IMR-90 (cell line): ENCODE measurements around the gene LMX1A. TPM values are rescaled to one million over a fixed set of nuclear protein-coding genes. Genes with fewer than 3 reads are reported as not detected.

Experiments used
- ATAC-seq: fragments of 200-7000 bp; cut with Tn5 transposase; 2 replicates; pipeline ENCODE4 v1.9.1; 2020; ENCODE audit warnings: low read depth, mild to moderate bottlenecking, moderate library complexity
- BruUV-seq: library from RNA; stranded (reverse); fragments of 400-500 nt; replicated peaks from 2 replicates; lab custom pipeline; 2021; lab: Mats Ljungman, UMichigan
- CTCF ChIA-PET: fragments of 300-600 bp; formaldehyde crosslinking; extraction: SDS; loops from one replicate; lab custom pipeline; 2021; ENCODE audit warnings: antibody characterized with exemption; lab: Yijun Ruan, JAX
- POLR2A ChIA-PET: fragments of 300-600 bp; sonication (Branson Sonifier 250); formaldehyde crosslinking; loops from one replicate; lab custom pipeline; 2022; ENCODE audit warnings: antibody characterized with exemption; ENCODE audit not compliant: unreplicated experiment; lab: Charles Lee
- DNase-seq: peaks from one replicate; pipeline ENCODE4 v3.0.0; 2013
- H2AFZ ChIP-seq: replicated peaks from 2 replicates; pipeline ENCODE3; 2013; ENCODE audit warnings: low read length, mild to moderate bottlenecking; ENCODE audit not compliant: poor library complexity
- H2AK5ac ChIP-seq: 2 replicates; pipeline ENCODE4 v1.6.1; 2013; ENCODE audit warnings: low read depth, low read length, inconsistent platforms
- H2AK9ac ChIP-seq: replicated peaks from 2 replicates; pipeline ENCODE3; 2013; ENCODE audit warnings: mild to moderate bottlenecking, low read depth, low read length, moderate library complexity; ENCODE audit not compliant: poor library complexity
- H2BK120ac ChIP-seq: 2 replicates; pipeline ENCODE4 v1.6.1; 2013; ENCODE audit warnings: low read depth, low read length, inconsistent platforms
- H2BK15ac ChIP-seq: 3 replicates; pipeline ENCODE4 v1.6.1; 2013; ENCODE audit warnings: low read depth, low read length, inconsistent platforms
- H2BK20ac ChIP-seq: 2 replicates; pipeline ENCODE4 v1.6.1; 2013; ENCODE audit warnings: low read depth, mild to moderate bottlenecking, inconsistent platforms, low read length, moderate library complexity
- H2BK5ac ChIP-seq: 2 replicates; pipeline ENCODE4 v1.6.1; 2013; ENCODE audit warnings: mild to moderate bottlenecking, low read depth, low read length, inconsistent platforms; ENCODE audit not compliant: poor library complexity, severe bottlenecking
- H3K14ac ChIP-seq: replicated peaks from 2 replicates; pipeline ENCODE4 v1.6.1; 2013; ENCODE audit warnings: low read depth, low read length, inconsistent platforms
- H3K18ac ChIP-seq: 2 replicates; pipeline ENCODE4 v1.6.1; 2013; ENCODE audit warnings: low read depth, low read length, control low read depth
- H3K23ac ChIP-seq: 2 replicates; pipeline ENCODE4 v1.6.1; 2013; ENCODE audit warnings: low read depth, low read length, inconsistent platforms
- H3K27ac ChIP-seq: 2 replicates; pipeline ENCODE4 v1.5.1; 2013; ENCODE audit warnings: mild to moderate bottlenecking, control low read depth, low read length; ENCODE audit not compliant: insufficient read depth
- H3K27me3 ChIP-seq: 2 replicates; pipeline ENCODE4 v1.6.1; 2013; ENCODE audit warnings: low read length; ENCODE audit not compliant: control insufficient read depth, insufficient read depth
- H3K36me3 ChIP-seq: 2 replicates; pipeline ENCODE4 v1.6.1; 2013; ENCODE audit warnings: low read length, mixed read lengths; ENCODE audit not compliant: control insufficient read depth, insufficient read depth
- H3K4ac ChIP-seq: 2 replicates; pipeline ENCODE4 v1.6.1; 2013; ENCODE audit warnings: low read depth, low read length, inconsistent platforms
- H3K4me1 ChIP-seq: 2 replicates; pipeline ENCODE4 v1.6.1; 2013; ENCODE audit warnings: low read length, mixed read lengths; ENCODE audit not compliant: control insufficient read depth, insufficient read depth
- H3K4me2 ChIP-seq: 2 replicates; pipeline ENCODE4 v1.6.1; 2013; ENCODE audit warnings: low read depth, mild to moderate bottlenecking, control low read depth, low read length, moderate library complexity
- H3K4me3 ChIP-seq: 2 replicates; pipeline ENCODE4 v1.5.1; 2013; ENCODE audit warnings: low read depth, mild to moderate bottlenecking, control low read depth, low read length, moderate library complexity; ENCODE audit not compliant: insufficient read depth
- H3K56ac ChIP-seq: 2 replicates; pipeline ENCODE4 v1.6.1; 2013; ENCODE audit warnings: low read length, inconsistent platforms; ENCODE audit not compliant: insufficient read depth; ENCODE audit errors: extremely low read depth
- H3K79me1 ChIP-seq, 2 experiments: 2 replicates each; pipeline ENCODE4 v1.6.1; 2013; ENCODE audit warnings: low read length in 2 of 2, inconsistent platforms in 1 of 2, low read depth in 1 of 2
- H3K9ac ChIP-seq: 2 replicates; pipeline ENCODE4 v1.6.1; 2013; ENCODE audit warnings: low read depth, low read length, control low read depth
- H3K9me1 ChIP-seq: 2 replicates; pipeline ENCODE4 v1.6.1; 2013; ENCODE audit warnings: low read length, inconsistent platforms; ENCODE audit not compliant: insufficient read depth
- H3K9me3 ChIP-seq: 2 replicates; pipeline ENCODE4 v1.6.1; 2013; ENCODE audit warnings: low read length; ENCODE audit not compliant: control insufficient read depth, insufficient read depth
- H4K20me1 ChIP-seq: 2 replicates; pipeline ENCODE4 v1.6.1; 2013; ENCODE audit warnings: low read length, inconsistent platforms; ENCODE audit not compliant: insufficient read depth
- H4K5ac ChIP-seq: 2 replicates; pipeline ENCODE4 v1.6.1; 2013; ENCODE audit warnings: mild to moderate bottlenecking, low read depth, low read length, control low read depth
- H4K8ac ChIP-seq, 2 experiments: 2 replicates each; pipeline ENCODE4 v1.6.1; 2013; ENCODE audit warnings: low read depth in 2 of 2, low read length in 2 of 2, control low read depth in 1 of 2, inconsistent platforms in 1 of 2
- H4K91ac ChIP-seq: 2 replicates; pipeline ENCODE4 v1.6.1; 2013; ENCODE audit warnings: low read depth, low read length, inconsistent platforms; ENCODE audit not compliant: insufficient read depth
- BHLHE40 ChIP-seq: fragments of 150-350 bp; IDR thresholded peaks from 2 replicates; pipeline ENCODE4 v1.6.1; 2016; ENCODE audit warnings: mild to moderate bottlenecking, low read depth, low read length
- CEBPB ChIP-seq: IDR thresholded peaks from 2 replicates; pipeline ENCODE4 v1.6.1; 2012; ENCODE audit warnings: low read depth, low read length, improper control_type of control experiment
- CHD1 ChIP-seq: IDR thresholded peaks from 2 replicates; pipeline ENCODE4 v1.6.1; 2012; ENCODE audit warnings: low read depth, low read length, improper control_type of control experiment
- CTCF ChIP-seq: conservative IDR thresholded peaks from 2 replicates; pipeline ENCODE4 v1.5.1; 2012; ENCODE audit warnings: mild to moderate bottlenecking, low read depth, low read length, improper control_type of control experiment
- ELK1 ChIP-seq: fragments of 150-350 bp; IDR thresholded peaks from 2 replicates; pipeline ENCODE4 v1.6.1; 2016; ENCODE audit warnings: low read depth, mild to moderate bottlenecking, low read length, moderate library complexity, borderline replicate concordance
- FOS ChIP-seq: fragments of 150-350 bp; IDR thresholded peaks from 2 replicates; pipeline ENCODE4 v1.6.1; 2016; ENCODE audit warnings: low read depth, low read length
- MAFK ChIP-seq: IDR thresholded peaks from 2 replicates; pipeline ENCODE4 v1.6.1; 2012; ENCODE audit warnings: low read depth, low read length, improper control_type of control experiment
- MAZ ChIP-seq: IDR thresholded peaks from 2 replicates; pipeline ENCODE4 v1.6.1; 2012; ENCODE audit warnings: low read depth, mild to moderate bottlenecking, low read length, improper control_type of control experiment, moderate library complexity, borderline replicate concordance
- MXI1 ChIP-seq: IDR thresholded peaks from 2 replicates; pipeline ENCODE4 v1.6.1; 2012; ENCODE audit warnings: low read depth, mild to moderate bottlenecking, low read length, moderate library complexity, borderline replicate concordance
- NFE2L2 ChIP-seq: fragments of 150-350 bp; IDR thresholded peaks from 2 replicates; pipeline ENCODE4 v1.6.1; 2016; ENCODE audit warnings: low read depth, mild to moderate bottlenecking, low read length
- POLR2A ChIP-seq: IDR thresholded peaks from 2 replicates; pipeline ENCODE4 v1.6.1; 2012; ENCODE audit warnings: mild to moderate bottlenecking, low read depth, low read length
- RAD21 ChIP-seq: IDR thresholded peaks from 2 replicates; pipeline ENCODE4 v1.6.1; 2012; ENCODE audit warnings: low read length, improper control_type of control experiment
- RCOR1 ChIP-seq: IDR thresholded peaks from 2 replicates; pipeline ENCODE4 v1.6.1; 2012; ENCODE audit warnings: mild to moderate bottlenecking, low read length, improper control_type of control experiment; ENCODE audit not compliant: insufficient replicate concordance
- RFX5 ChIP-seq: IDR thresholded peaks from 2 replicates; pipeline ENCODE4 v1.8.0; 2012; ENCODE audit warnings: low read depth, mild to moderate bottlenecking, low read length, moderate library complexity
- SMC3 ChIP-seq: fragments of 150-350 bp; IDR thresholded peaks from 2 replicates; pipeline ENCODE4 v1.6.1; 2016; ENCODE audit warnings: low read depth, mild to moderate bottlenecking, antibody characterized with exemption, low read length, moderate library complexity
- USF2 ChIP-seq: fragments of 150-350 bp; IDR thresholded peaks from 2 replicates; pipeline ENCODE4 v1.6.1; 2017; ENCODE audit warnings: mild to moderate bottlenecking, antibody characterized with exemption, low read length, low read depth
- WGBS, 2 experiments: methylation state at CpG; one replicate each; pipeline versions ENCODE4 v1.1.5 to v1.1.7; 2013; ENCODE audit warnings: missing lambda C conversion rate in 2 of 2; ENCODE audit not compliant: insufficient read length in 1 of 2; ENCODE audit errors: extremely low coverage in 2 of 2; 5-methylcytosine and 5-hydroxymethylcytosine counted together
- dilution Hi-C: fragments of 300-500 bp; cut with HindIII; formaldehyde crosslinking; loops from one replicate; pipeline ENCODE4 v1.14.3; 2018; ENCODE audit warnings: low sequenced_read_pairs; ENCODE audit not compliant: unreplicated experiment
- in situ Hi-C: fragments of 300-500 bp; cut with MboI; formaldehyde crosslinking; loops from 3 replicates; pipeline ENCODE4 v1.14.3; 2019; ENCODE audit warnings: low sequenced_read_pairs, inconsistent platforms, mixed read lengths
- intact Hi-C: fragments of 100-400 bp; cut with micrococcal nuclease; formaldehyde crosslinking; loops from 2 replicates; pipeline ENCODE4 v1.10.0; 2022
- polyA plus RNA-seq, 3 experiments: library from polyadenylated mRNA; depleted of rRNA; stranded (reverse); fragments of >200 nt; gene quantifications; 2 replicates each; pipeline ENCODE4 v1.2.3, GENCODE V29; 2012; ENCODE audit warnings: low replicate concordance in 1 of 3
- total RNA-seq: library from RNA; depleted of rRNA; stranded (reverse); fragments of >200 nt; gene quantifications from 2 replicates; pipeline ENCODE4 v1.2.3, GENCODE V29; 2012

Gene LMX1A
- total and polyA plus RNA-seq, 2 of the 4 experiments (the other 2 are of a cell fraction) = not detected

GRCh38 chr1:165218731-165219130 is 137.8 kb downstream of the LMX1A start:
- Histone ChIP-seq H2BK120ac (no peak overlapping the region), H3K56ac (no peak overlapping the region), H3K9me1 (no peaks in the 10 kb centered on the region; the same call in 1 of the 2 replicates), H3K27ac (no peak overlapping the region), H3K23ac (no peak overlapping the region), H2AK9ac (no peak overlapping the region), H2BK20ac (no peak overlapping the region), H4K8ac (no peak overlapping the region), H3K36me3 (no peaks in the 10 kb centered on the region), H2AK5ac (no peak overlapping the region), H3K18ac (no peak overlapping the region), H3K4ac (no peak overlapping the region), H3K4me2 (no peak overlapping the region), H3K9ac (no peak overlapping the region), H3K79me1 (no peaks in the 10 kb centered on the region), H2AFZ (no peak overlapping the region), H3K4me1 (no peaks in the 10 kb centered on the region), H4K5ac (no peak overlapping the region), H3K9me3 (no peaks in the 10 kb centered on the region), H2BK5ac (no peak overlapping the region), H4K20me1 (no peaks in the 10 kb centered on the region), H3K4me3 (no peak overlapping the region), H3K27me3 (no peaks in the 10 kb centered on the region), H2BK15ac (no peak overlapping the region), H3K14ac (no peak overlapping the region), H4K91ac (no peak overlapping the region)
- WGBS, 2 experiments = no CpG with 5 or more reads among the region's 6 CpGs
- ATAC-seq = no peak
- no peak for TF ChIP-seq CEBPB
- no peak for TF ChIP-seq USF2
- TF ChIP-seq NFE2L2 = no peak
- TF ChIP-seq ELK1 = no peak
- no peak for TF ChIP-seq MXI1
- no peak for TF ChIP-seq RAD21
- TF ChIP-seq MAZ = no peak
- no peak for TF ChIP-seq POLR2A
- no peak for TF ChIP-seq CTCF
- TF ChIP-seq RFX5 = no peak
- no peak for TF ChIP-seq SMC3
- no peak for TF ChIP-seq CHD1
- no peak for TF ChIP-seq BHLHE40
- TF ChIP-seq MAFK = no peak
- no peak for TF ChIP-seq RCOR1
- TF ChIP-seq FOS = no peak
- in situ Hi-C loops (no loop called here), dilution Hi-C loops (no loop called here), intact Hi-C loops (no loop called here)
- CTCF ChIA-PET = no interaction called here
- DNase-seq = no peak
- BruUV-seq = no TSS peak
- POLR2A ChIA-PET = no interaction called here
